Right renal pelvis (tissue), 4 donors: ENCODE data around the gene YTHDC1. TPM values are rescaled to one million over a fixed set of nuclear protein-coding genes. Genes with fewer than 3 reads are reported as not detected.

Source experiments
- DNase-seq, 4 donors: peaks; one replicate each; pipeline ENCODE4 v3.0.0-alpha.2; 2013; ENCODE audit warnings: low read depth in 4 of 4, low spot score in 3 of 4, missing footprints in 1 of 4
- polyA plus RNA-seq, 4 donors: library from polyadenylated mRNA; unstranded; fragments of 120-200 nt; gene quantifications; one replicate each; pipeline ENCODE4 v1.2.1, GENCODE V29; 2013; ENCODE audit not compliant: insufficient read length in 4 of 4

YTHDC1 gene
- polyA plus RNA-seq, 4 donors, result 155 to 188 (median 177) TPM

- DNase-seq, result no peak
Observed at GRCh38 chr4:68360231-68360968, 10.5 kb upstream of the YTHDC1 start.

GRCh38 chr4:68359508-68359907 lies 9.6 kb upstream of the YTHDC1 start:
- DNase-seq, result no peak

GRCh38 chr4:68358988-68359387 lies 9.1 kb upstream of the YTHDC1 start:
- no peak for DNase-seq

GRCh38 chr4:68352791-68353190 lies 2.9 kb upstream of the YTHDC1 start:
- no peak for DNase-seq

- DNase-seq, result no peak
Observed at GRCh38 chr4:68349279-68349648, 626 bp downstream of the YTHDC1 start.

GRCh38 chr4:68348577-68348976 lies 1.3 kb downstream of the YTHDC1 start:
- no peak for DNase-seq

GRCh38 chr4:68347845-68348244 lies 2.0 kb downstream of the YTHDC1 start:
- no peak for DNase-seq

GRCh38 chr4:68346461-68346860 lies 3.4 kb downstream of the YTHDC1 start:
- DNase-seq, result no peak

GRCh38 chr4:68344785-68345184 lies 5.1 kb downstream of the YTHDC1 start:
- DNase-seq, result no peak

- no peak for DNase-seq
Observed at GRCh38 chr4:68344049-68344448, 5.8 kb downstream of the YTHDC1 start.

- DNase-seq, result no peak
Observed at GRCh38 chr4:68342134-68342533, 7.8 kb downstream of the YTHDC1 start.

- no peak for DNase-seq
Observed at GRCh38 chr4:68338625-68339024, 11.3 kb downstream of the YTHDC1 start.

- DNase-seq, result no peak
Observed at GRCh38 chr4:68337522-68337921, 12.4 kb downstream of the YTHDC1 start.

- DNase-seq, result no peak
Observed at GRCh38 chr4:68337004-68337403, 12.9 kb downstream of the YTHDC1 start.

GRCh38 chr4:68336530-68336929 lies 13.4 kb downstream of the YTHDC1 start:
- DNase-seq, result no peak

- no peak for DNase-seq
Observed at GRCh38 chr4:68326141-68326540, 23.7 kb downstream of the YTHDC1 start.

- DNase-seq, result no peak
Observed at GRCh38 chr4:68324519-68325262, 25.2 kb downstream of the YTHDC1 start.

- DNase-seq, result no peak
Observed at GRCh38 chr4:68319040-68319439, 30.9 kb downstream of the YTHDC1 start.

- no peak for DNase-seq
Observed at GRCh38 chr4:68316193-68316969, 33.5 kb downstream of the YTHDC1 start.

GRCh38 chr4:68310651-68311247 lies 39.1 kb downstream of the YTHDC1 start:
- no peak for DNase-seq

- no peak for DNase-seq
Observed at GRCh38 chr4:68304731-68305130, 45.2 kb downstream of the YTHDC1 start.
